PFSK-1 (cell line): ENCODE measurements around the gene ZNF280C. TPM values are rescaled to one million over a fixed set of nuclear protein-coding genes. Genes with fewer than 3 reads are reported as not detected.

Experiments used
- FOXP2 ChIP-seq: optimal IDR thresholded peaks from 2 replicates; pipeline ENCODE3; 2011; ENCODE audit warnings: borderline replicate concordance, control low read depth, inconsistent platforms; ENCODE audit not compliant: insufficient read depth; ENCODE audit errors: extremely low read length, extremely low read depth
- POLR2AphosphoS5 ChIP-seq: IDR thresholded peaks from 2 replicates; pipeline ENCODE4 v1.6.1; 2012; ENCODE audit warnings: low read depth, mild to moderate bottlenecking, control low read depth, low read length, moderate library complexity
- SIN3A ChIP-seq: IDR thresholded peaks from 2 replicates; pipeline ENCODE4 v1.6.1; 2012; ENCODE audit warnings: mild to moderate bottlenecking, low read length, moderate library complexity, borderline replicate concordance; ENCODE audit not compliant: insufficient read depth
- TAF1 ChIP-seq: IDR thresholded peaks from 2 replicates; pipeline ENCODE4 v1.6.1; 2012; ENCODE audit warnings: low read length, control low read depth, borderline replicate concordance; ENCODE audit not compliant: insufficient read depth
- polyA plus RNA-seq: library from polyadenylated mRNA; unstranded; fragments of >200 nt; gene quantifications from one replicate; pipeline ENCODE4 v1.2.1, GENCODE V29; 2012; ENCODE audit warnings: low read depth, missing spikeins; ENCODE audit not compliant: insufficient read length
- TF ChIP-seq, protein P1 (sequence below), 2 experiments: IDR thresholded peaks; 2 replicates each; pipeline versions ENCODE4 v1.6.1 to v1.8.0; 2011 to 2012; ENCODE audit warnings: low read depth in 2 of 2, low read length in 2 of 2, control low read depth in 1 of 2, inconsistent platforms in 1 of 2, mild to moderate bottlenecking in 1 of 2, moderate library complexity in 1 of 2; ENCODE audit not compliant: insufficient read depth in 1 of 2

ZNF280C gene
- polyA plus RNA-seq, result 0.95 TPM

DNA sequence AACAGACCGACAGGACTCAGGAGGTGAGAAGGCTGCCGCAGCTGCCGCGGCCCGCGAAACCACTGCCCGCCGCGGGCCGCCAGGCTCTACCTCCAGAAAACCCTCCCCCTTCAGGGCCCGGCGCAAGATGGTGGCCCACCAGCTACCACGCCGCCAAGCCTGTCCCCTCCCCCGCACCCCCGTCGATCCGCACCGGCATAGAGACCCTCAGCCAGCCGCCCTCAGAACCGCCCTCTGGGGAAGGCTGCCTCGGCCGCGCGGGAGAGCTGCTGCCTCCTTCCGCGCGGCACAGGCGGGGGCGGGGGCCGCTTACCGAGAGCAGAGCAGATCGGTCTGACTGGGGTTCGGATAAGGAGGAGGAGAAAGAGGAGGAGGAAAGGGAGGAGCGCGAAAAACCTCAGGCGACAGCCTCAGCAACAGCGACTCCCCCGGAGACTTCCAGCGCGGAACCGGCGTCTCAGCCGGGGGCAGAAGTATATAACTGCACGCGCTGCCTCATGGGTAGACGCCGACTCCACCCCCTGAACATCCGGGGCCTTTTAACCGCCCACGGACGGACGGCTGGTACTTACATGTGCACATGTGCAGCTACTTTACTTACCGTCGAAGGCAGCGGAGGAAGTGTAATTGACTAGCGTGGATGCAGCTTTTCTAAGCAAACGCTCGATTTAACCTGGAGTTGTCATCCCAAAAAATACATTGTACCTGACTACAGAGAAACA is at the start of gene ZNF280C:
ZNF280C (minus strand) TSS at position 451 of the 722 bp plus-strand sequence. CDS start 8,450 bp downstream, outside the sequence.
- TF ChIP-seq TAF1 (peak; percentile 80; the same call in 1 of the 2 replicates), POLR2AphosphoS5 (peak; percentile 88)
- TF ChIP-seq, protein P1, sequence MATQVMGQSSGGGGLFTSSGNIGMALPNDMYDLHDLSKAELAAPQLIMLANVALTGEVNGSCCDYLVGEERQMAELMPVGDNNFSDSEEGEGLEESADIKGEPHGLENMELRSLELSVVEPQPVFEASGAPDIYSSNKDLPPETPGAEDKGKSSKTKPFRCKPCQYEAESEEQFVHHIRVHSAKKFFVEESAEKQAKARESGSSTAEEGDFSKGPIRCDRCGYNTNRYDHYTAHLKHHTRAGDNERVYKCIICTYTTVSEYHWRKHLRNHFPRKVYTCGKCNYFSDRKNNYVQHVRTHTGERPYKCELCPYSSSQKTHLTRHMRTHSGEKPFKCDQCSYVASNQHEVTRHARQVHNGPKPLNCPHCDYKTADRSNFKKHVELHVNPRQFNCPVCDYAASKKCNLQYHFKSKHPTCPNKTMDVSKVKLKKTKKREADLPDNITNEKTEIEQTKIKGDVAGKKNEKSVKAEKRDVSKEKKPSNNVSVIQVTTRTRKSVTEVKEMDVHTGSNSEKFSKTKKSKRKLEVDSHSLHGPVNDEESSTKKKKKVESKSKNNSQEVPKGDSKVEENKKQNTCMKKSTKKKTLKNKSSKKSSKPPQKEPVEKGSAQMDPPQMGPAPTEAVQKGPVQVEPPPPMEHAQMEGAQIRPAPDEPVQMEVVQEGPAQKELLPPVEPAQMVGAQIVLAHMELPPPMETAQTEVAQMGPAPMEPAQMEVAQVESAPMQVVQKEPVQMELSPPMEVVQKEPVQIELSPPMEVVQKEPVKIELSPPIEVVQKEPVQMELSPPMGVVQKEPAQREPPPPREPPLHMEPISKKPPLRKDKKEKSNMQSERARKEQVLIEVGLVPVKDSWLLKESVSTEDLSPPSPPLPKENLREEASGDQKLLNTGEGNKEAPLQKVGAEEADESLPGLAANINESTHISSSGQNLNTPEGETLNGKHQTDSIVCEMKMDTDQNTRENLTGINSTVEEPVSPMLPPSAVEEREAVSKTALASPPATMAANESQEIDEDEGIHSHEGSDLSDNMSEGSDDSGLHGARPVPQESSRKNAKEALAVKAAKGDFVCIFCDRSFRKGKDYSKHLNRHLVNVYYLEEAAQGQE (IDR thresholded peaks at IDR 0.05; ENCODE audit: insufficient read depth in 1 of 2, low read depth in 2 of 2, low read length in 2 of 2), result no peak

DNA sequence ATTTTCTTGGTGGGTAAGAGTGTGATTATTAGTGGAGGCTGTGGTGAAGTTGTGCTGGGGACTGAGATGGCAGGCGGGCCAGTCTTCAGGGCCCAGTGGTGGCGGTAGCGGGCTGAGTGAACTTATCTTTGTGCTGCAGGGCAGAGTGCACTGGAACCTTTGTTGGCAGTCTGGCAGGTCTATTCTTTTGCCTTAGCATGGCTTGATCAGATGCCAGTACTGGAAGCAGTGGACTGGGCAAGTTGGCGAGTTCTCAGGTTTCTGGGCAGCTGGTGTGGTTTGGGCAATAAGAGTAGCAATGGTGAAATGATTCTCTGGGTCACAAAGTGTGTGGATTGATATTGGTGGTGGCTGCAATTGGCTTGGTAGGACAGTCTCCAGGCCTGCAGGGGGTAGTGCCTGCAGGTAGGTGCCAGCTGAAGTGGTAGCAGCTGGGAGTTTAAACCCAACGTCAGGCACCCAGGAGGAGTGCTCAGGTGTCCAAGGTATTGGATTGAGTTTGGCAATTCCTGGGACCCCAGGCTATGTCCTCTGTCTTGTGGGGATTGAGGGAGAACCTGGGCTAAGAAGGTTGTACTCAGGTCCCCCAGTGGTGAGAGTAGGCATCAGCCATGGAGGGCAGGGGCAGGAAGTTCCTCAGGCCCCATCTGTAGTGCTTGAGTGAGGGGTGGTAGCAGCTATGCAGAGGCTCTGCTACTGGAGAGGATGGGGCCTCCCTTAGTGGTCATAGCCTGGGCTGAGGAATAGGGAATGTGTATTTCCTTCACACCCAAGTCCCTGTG is 36.1 kb upstream of the ZNF280C start:
- TF ChIP-seq TAF1 (no peak), POLR2AphosphoS5 (no peak), SIN3A (no peak), FOXP2 (no peak)
- TF ChIP-seq, protein P1 (IDR thresholded peaks at IDR 0.05; ENCODE audit: insufficient read depth in 1 of 2, low read depth in 2 of 2, low read length in 2 of 2), result no peak

DNA sequence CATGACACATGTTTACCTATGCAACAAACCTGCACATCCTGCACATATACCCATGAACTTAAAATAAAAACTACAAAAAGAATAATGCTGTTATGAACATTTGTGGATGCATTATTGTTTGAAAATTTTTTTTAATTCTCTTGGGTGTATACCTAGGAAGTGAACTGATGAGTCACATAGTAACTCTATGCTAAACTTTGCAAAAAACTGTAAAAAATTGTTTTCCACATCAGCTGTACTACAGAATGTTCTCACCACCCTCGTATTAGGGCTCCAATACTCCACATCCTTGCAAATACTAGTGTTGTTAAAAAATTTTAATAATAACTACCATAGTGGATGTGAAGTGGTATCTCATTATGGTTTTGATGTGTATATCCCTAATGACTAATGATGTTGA is 33.3 kb upstream of the ZNF280C start:
- TF ChIP-seq SIN3A (no peak), FOXP2 (no peak), POLR2AphosphoS5 (no peak), TAF1 (no peak)
- TF ChIP-seq, protein P1 (IDR thresholded peaks at IDR 0.05; ENCODE audit: insufficient read depth in 1 of 2, low read depth in 2 of 2, low read length in 2 of 2), result no peak

DNA sequence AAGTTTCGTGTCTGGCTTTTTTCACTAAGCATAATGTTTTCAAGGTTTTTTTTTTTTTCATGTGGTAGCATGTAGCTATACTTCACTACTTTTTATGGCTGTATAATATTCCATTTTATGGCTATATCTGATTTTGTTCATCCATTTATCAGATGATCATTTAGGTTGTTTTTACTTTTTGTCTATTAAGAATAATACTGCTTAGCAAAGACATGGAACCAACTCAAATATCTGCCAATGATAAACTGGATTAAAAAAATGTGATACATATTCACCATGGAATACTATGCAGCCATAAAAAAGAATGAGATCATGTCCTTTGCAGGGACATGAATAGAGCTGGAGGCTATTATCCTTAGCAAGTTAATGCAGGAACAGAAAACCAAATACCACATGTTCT is 32.7 kb upstream of the ZNF280C start:
- TF ChIP-seq TAF1 (no peak), SIN3A (no peak), FOXP2 (no peak), POLR2AphosphoS5 (no peak)
- TF ChIP-seq, protein P1 (IDR thresholded peaks at IDR 0.05; ENCODE audit: insufficient read depth in 1 of 2, low read depth in 2 of 2, low read length in 2 of 2), result no peak
